GM19467 (cell line): ENCODE data around the gene LIF.
"Not testable (repeated sequence)": the region's sequence is repeated elsewhere in the genome, so short reads cannot be mapped to it uniquely, and the experiment has no call there.

ENCODE experiments used
- ATAC-seq: cut with Tn5 transposase; IDR thresholded peaks from one replicate; pipeline ENCODE4 v1.9.1; 2021; ENCODE audit warnings: mild to moderate bottlenecking, moderate library complexity; ENCODE audit not compliant: unreplicated experiment

The LIF gene

GRCh38 chr22:30228509-30229359 lies 17.8 kb downstream of the LIF start:
- no peak for ATAC-seq

GRCh38 chr22:30227438-30228228 lies 18.9 kb downstream of the LIF start:
- ATAC-seq = no peak

GRCh38 chr22:30226192-30226832 lies 20.2 kb downstream of the LIF start:
- no peak for ATAC-seq

- no peak for ATAC-seq
These were observed 21.2 kb downstream of the LIF start for GRCh38 chr22:30225220-30225927.

- ATAC-seq = no peak
These were observed 22.2 kb downstream of the LIF start for GRCh38 chr22:30224161-30224857.

- no peak for ATAC-seq
These were observed 23.3 kb downstream of the LIF start for GRCh38 chr22:30223303-30223702.

GRCh38 chr22:30222321-30222720 lies 24.2 kb downstream of the LIF start:
- no peak for ATAC-seq

GRCh38 chr22:30221121-30221992 lies 25.2 kb downstream of the LIF start:
- no peak for ATAC-seq

- ATAC-seq = no peak
These were observed 26.1 kb downstream of the LIF start for GRCh38 chr22:30220338-30221012.

- no peak for ATAC-seq
These were observed 26.8 kb downstream of the LIF start for GRCh38 chr22:30219668-30220278.

GRCh38 chr22:30219049-30219654 lies 27.4 kb downstream of the LIF start:
- ATAC-seq = no peak

- no peak for ATAC-seq
These were observed 28.6 kb downstream of the LIF start for GRCh38 chr22:30217698-30218560.

GRCh38 chr22:30216710-30217109 lies 29.8 kb downstream of the LIF start:
- ATAC-seq = no peak

- not testable (repeated sequence) for ATAC-seq
These were observed 30.3 kb downstream of the LIF start for GRCh38 chr22:30216272-30216671.

GRCh38 chr22:30214703-30215407 lies 31.7 kb downstream of the LIF start:
- ATAC-seq = no peak

GRCh38 chr22:30212996-30213441 lies 33.5 kb downstream of the LIF start:
- ATAC-seq = no peak
